Parathyroid adenoma (tissue), 2 donors: ENCODE data around the gene MTHFR.

Source experiments
- H2AFZ ChIP-seq: fragments of 300-600 bp; sonication (generic); one replicate; pipeline ENCODE4 v1.7.0; 2017; ENCODE audit warnings: antibody characterized with exemption, mild to moderate bottlenecking
- H3K27ac ChIP-seq: fragments of 300-600 bp; sonication (generic); one replicate; pipeline ENCODE4 v1.7.0; 2017
- H3K27me3 ChIP-seq: fragments of 300-600 bp; sonication (generic); one replicate; pipeline ENCODE4 v1.7.0; 2017; ENCODE audit warnings: low read length; ENCODE audit not compliant: control insufficient read depth, insufficient read depth
- H3K36me3 ChIP-seq: fragments of 300-600 bp; sonication (generic); one replicate; pipeline ENCODE4 v1.7.0; 2017; ENCODE audit warnings: low read length; ENCODE audit not compliant: control insufficient read depth, insufficient read depth
- H3K4me1 ChIP-seq: fragments of 300-600 bp; sonication (generic); one replicate; pipeline ENCODE4 v1.7.0; 2017; ENCODE audit warnings: control low read depth
- H3K4me2 ChIP-seq: fragments of 300-600 bp; sonication (generic); one replicate; pipeline ENCODE4 v1.7.0; 2017; ENCODE audit warnings: low read length
- H3K4me3 ChIP-seq: fragments of 300-600 bp; sonication (generic); one replicate; pipeline ENCODE4 v1.7.0; 2017; ENCODE audit warnings: low read depth, low read length
- H3K79me2 ChIP-seq: fragments of 300-600 bp; sonication (generic); one replicate; pipeline ENCODE4 v1.7.0; 2017; ENCODE audit warnings: control low read depth
- H3K9ac ChIP-seq: fragments of 300-600 bp; sonication (generic); one replicate; pipeline ENCODE4 v1.7.0; 2017; ENCODE audit warnings: mild to moderate bottlenecking
- H3K9me3 ChIP-seq: fragments of 300-600 bp; sonication (generic); one replicate; pipeline ENCODE4 v1.7.0; 2017; ENCODE audit warnings: low read length; ENCODE audit not compliant: control insufficient read depth
- CTCF ChIP-seq: fragments of 300-600 bp; sonication (generic); IDR thresholded peaks from one replicate; pipeline ENCODE4 v1.7.0; 2017; ENCODE audit warnings: antibody characterized with exemption, mild to moderate bottlenecking
- donor health status: primary hyperparathyroidism.

Gene MTHFR

DNA sequence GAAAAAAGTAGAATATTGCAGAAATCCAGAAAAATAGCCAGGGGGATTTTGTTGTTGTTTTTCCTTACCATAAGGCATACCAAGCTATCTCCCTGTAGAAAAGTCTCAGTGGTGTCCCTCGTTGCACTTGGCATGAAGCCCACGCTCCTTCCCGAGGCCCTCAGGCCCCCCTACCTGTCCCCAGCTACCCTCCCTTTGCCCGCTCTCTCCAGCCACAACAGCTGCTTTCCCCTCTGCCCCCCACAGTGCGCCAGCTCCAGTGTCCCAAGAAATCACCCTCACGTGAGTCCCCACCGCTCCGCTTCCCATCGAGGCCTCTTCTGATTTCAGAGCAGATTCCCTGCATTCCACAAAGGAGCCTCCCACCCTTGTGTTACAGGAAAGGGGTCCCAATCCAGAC is 61.5 kb downstream of the MTHFR start:
- Histone ChIP-seq H3K4me2 (no peak overlapping the region), H2AFZ (no peak overlapping the region), H3K27ac (no peak overlapping the region), H3K4me3 (no peak overlapping the region), H3K9me3 (no peaks in the 10 kb centered on the region), H3K79me2 (no peaks in the 10 kb centered on the region), H3K4me1 (no peaks in the 10 kb centered on the region), H3K9ac (no peak overlapping the region), H3K36me3 (no peaks in the 10 kb centered on the region), H3K27me3 (no peaks in the 10 kb centered on the region)
- no peak for TF ChIP-seq CTCF

- Histone ChIP-seq H3K27ac (no peak overlapping the region), H2AFZ (no peak overlapping the region), H3K9me3 (no peaks in the 10 kb centered on the region), H3K4me2 (no peak overlapping the region), H3K79me2 (no peaks in the 10 kb centered on the region), H3K4me1 (no peaks in the 10 kb centered on the region), H3K27me3 (no peaks in the 10 kb centered on the region), H3K9ac (no peak overlapping the region), H3K36me3 (no peaks in the 10 kb centered on the region), H3K4me3 (no peak overlapping the region)
- no peak for TF ChIP-seq CTCF
Measured at GRCh38 chr1:11741919-11742558, 63.7 kb downstream of the MTHFR start.

GRCh38 chr1:11741482-11741881 is 64.3 kb downstream of the MTHFR start:
- H3K36me3 ChIP-seq: no peaks in the 10 kb centered on the region
- TF ChIP-seq CTCF: no peak
- H3K9me3 ChIP-seq: no peaks in the 10 kb centered on the region
- H3K27ac ChIP-seq: no peak overlapping the region
- no peak overlapping the region for H3K4me2 ChIP-seq
- H2AFZ ChIP-seq: no peak overlapping the region
- no peak overlapping the region for H3K9ac ChIP-seq
- H3K27me3 ChIP-seq: no peaks in the 10 kb centered on the region
- H3K4me1 ChIP-seq: no peaks in the 10 kb centered on the region
- H3K4me3 ChIP-seq: no peak overlapping the region
- H3K79me2 ChIP-seq: no peaks in the 10 kb centered on the region

GRCh38 chr1:11740258-11741192 is 65.2 kb downstream of the MTHFR start:
- Histone ChIP-seq H3K36me3 (no peaks in the 10 kb centered on the region), H3K4me3 (no peak overlapping the region), H3K4me1 (no peaks in the 10 kb centered on the region), H3K9ac (no peak overlapping the region), H3K79me2 (no peaks in the 10 kb centered on the region), H3K4me2 (no peak overlapping the region), H3K9me3 (no peaks in the 10 kb centered on the region), H2AFZ (no peak overlapping the region), H3K27me3 (no peaks in the 10 kb centered on the region), H3K27ac (no peak overlapping the region)
- no peak for TF ChIP-seq CTCF
